ENCODE data around the gene API5.

API5 gene

GRCh38 chr11:43360361-43361032 is 48.7 kb downstream of the API5 start:
- no peak for DNase-seq

GRCh38 chr11:43366677-43367076 is 54.9 kb downstream of the API5 start:
- no peak for DNase-seq

GRCh38 chr11:43367382-43368178 is 55.8 kb downstream of the API5 start:
- no peak for DNase-seq

GRCh38 chr11:43376065-43376464 is 64.3 kb downstream of the API5 start:
- no peak for DNase-seq

GRCh38 chr11:43376594-43376993 is 64.8 kb downstream of the API5 start:
- no peak for DNase-seq

- DNase-seq, result no peak
Measured at GRCh38 chr11:43377389-43377788, 65.6 kb downstream of the API5 start.

GRCh38 chr11:43378897-43379296 is 67.1 kb downstream of the API5 start:
- DNase-seq, result no peak

- no peak for DNase-seq
Measured at GRCh38 chr11:43381802-43382201, 70.0 kb downstream of the API5 start.

GRCh38 chr11:43382614-43383013 is 70.8 kb downstream of the API5 start:
- no peak for DNase-seq

GRCh38 chr11:43384393-43384792 is 72.6 kb downstream of the API5 start:
- no peak for DNase-seq

- DNase-seq, result no peak
Measured at GRCh38 chr11:43392713-43393112, 80.9 kb downstream of the API5 start.

GRCh38 chr11:43393765-43394355 is 82.1 kb downstream of the API5 start:
- DNase-seq, result no peak
